Cerebellar nuclear complex (tissue), 1 donor: ENCODE data around the gene LRRN2.
"Not testable (repeated sequence)": the region's sequence is repeated elsewhere in the genome, so short reads cannot be mapped to it uniquely, and the experiment has no call there.

Source experiments
- DNase-seq, 2 experiments: peaks; one replicate each; lab custom pipeline; 2025; lab: John Stamatoyannopoulos, UW

LRRN2 gene

GRCh38 chr1:204692325-204692840, 6.8 kb upstream of the LRRN2 start:
- no peak for DNase-seq

GRCh38 chr1:204691328-204691730, 5.8 kb upstream of the LRRN2 start:
- DNase-seq: not testable (repeated sequence)

DNA sequence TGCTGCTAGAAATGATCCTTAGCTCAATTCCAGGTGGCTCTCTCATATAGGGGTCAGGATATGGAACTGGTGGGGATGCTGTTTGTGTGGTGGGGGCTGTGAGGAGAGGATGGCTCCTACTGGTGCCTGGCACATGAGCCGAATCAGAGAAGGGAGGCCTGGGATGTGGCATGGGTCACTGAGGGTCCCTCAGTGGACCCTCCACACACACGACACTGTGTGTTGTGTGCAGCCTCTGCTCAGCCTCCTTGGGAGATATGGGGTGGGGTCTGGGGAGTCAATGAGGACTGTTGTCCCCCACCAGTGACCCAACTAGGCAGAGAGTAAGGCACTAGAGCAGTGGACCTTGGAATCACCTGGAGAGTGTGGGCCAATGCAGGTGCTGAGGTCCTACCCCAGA, 3.2 kb upstream of the LRRN2 start:
- no peak for DNase-seq

DNA sequence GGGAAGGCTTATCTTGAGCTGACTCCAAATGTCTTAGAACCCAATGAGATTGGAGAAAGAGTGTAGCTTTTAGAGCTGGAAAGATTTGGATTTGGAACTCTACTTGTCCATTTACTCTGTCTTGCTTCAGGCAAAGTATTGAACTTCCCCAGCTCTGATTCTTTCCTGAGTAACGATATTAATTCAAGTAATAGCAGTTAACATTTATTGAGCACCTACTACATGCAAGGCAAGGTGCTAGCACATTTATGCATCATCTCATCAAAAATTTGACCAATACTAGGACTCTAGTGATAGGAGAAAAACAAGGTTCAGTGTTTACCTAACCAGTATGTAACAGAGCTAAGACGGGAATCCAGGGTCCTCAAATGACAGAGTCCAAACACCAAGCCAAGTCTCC, 2.5 kb upstream of the LRRN2 start:
- DNase-seq: no peak

- DNase-seq: no peak
Observed at GRCh38 chr1:204684571-204685235, 835 bp downstream of the LRRN2 start.

DNA sequence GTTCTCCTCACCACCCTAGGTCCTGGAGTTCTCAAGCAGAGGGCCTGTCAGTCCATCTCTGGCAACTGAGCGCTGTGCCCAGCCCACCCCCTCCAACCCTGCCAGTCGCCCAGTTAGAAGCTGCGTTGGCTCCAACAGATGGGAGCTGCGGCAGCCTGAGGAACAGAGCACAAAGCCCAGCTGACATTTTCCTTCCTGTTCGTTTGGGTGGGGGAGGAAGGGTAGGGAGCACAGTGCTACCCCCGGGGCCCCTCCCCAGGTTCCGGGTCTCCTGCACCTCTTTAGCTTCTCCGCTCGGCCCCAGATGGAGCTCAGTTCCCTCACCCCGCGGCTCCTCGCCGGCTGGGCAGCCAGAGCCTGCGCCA, 1.4 kb downstream of the LRRN2 start:
- DNase-seq: no peak

GRCh38 chr1:204683284-204684205, 2.0 kb downstream of the LRRN2 start:
- DNase-seq: no peak

- no peak for DNase-seq
Observed at GRCh38 chr1:204680461-204680860, 5.1 kb downstream of the LRRN2 start.

DNA sequence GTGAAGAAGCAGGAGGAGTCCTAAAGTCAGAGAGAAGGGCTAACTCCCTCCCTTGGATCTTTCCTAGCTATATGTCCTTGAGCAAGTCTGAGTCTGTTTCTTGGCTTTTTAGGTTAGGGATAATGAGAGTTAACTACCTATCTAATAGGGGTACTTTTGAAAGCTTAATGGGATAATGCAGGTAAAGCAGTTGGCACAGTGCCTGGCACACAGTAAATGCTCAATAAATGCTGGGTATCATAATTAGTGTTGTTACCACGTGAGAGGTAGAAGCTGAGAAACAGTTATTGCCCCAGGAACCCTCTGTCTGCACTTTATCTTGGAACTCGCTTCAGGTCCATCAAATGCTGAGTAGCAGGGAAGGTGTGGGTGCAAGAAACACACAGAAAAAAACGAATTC, 5.5 kb downstream of the LRRN2 start:
- no peak for DNase-seq

GRCh38 chr1:204678721-204679475, 6.6 kb downstream of the LRRN2 start:
- DNase-seq: no peak

DNA sequence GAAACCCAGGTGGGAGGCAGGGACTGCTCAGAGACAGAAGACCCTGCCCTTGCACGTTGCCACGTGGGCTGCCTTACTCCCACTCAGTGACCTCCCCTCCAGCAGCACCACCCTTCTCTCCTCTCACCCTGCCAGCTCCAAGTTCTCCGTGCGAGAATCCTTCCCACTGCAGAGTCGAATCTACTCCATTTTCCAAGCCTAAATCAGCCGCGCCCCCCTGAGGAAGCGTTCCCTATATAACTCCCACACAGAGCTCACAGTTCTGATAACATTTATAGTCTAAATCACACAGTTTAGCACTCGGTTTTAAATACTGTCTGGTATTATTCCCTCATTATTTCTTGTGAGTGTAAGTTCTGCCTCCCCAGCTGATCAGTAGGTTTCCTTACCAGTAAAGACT, 7.7 kb downstream of the LRRN2 start:
- no peak for DNase-seq

DNA sequence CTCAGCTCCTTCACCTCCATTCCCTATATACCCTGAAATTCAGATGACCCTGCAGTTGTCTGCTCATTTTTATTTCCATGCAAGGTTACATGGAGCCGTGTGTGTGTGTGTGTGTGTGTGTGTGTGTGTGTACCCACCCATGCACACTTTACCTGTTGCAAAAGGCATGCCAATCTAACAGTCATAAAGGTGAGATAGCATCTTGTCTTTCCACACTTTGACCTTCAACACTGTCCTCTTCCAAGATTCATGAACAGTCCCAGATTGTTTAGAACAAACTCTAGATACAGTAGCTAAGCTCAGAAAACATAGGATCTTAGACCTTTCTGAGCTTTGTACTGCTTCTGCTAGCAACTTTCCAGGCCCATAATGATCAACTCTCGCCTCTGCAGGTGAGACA, 9.5 kb downstream of the LRRN2 start:
- DNase-seq: no peak

GRCh38 chr1:204673909-204674649, 11.5 kb downstream of the LRRN2 start:
- DNase-seq: peak in 1 of 2 experiments; percentile 25

DNA sequence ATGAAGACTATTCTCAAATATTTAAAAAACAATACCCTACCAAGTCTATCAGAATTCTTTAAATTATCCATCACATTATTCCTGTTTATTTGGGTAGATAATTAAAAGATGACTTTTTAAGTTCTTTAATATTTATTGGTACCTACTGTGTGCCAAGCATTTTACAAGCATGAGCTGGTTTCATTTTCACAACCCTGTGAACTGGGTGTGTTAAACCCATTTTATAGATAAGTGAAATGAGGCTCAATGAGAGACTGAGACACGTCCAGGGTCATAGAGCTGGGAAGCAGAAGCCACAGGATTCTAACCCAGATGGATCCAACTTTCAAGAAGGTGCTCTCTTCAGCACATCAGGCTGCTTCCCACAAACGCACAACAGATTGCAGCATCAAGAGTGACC, 12.3 kb downstream of the LRRN2 start:
- no peak for DNase-seq

DNA sequence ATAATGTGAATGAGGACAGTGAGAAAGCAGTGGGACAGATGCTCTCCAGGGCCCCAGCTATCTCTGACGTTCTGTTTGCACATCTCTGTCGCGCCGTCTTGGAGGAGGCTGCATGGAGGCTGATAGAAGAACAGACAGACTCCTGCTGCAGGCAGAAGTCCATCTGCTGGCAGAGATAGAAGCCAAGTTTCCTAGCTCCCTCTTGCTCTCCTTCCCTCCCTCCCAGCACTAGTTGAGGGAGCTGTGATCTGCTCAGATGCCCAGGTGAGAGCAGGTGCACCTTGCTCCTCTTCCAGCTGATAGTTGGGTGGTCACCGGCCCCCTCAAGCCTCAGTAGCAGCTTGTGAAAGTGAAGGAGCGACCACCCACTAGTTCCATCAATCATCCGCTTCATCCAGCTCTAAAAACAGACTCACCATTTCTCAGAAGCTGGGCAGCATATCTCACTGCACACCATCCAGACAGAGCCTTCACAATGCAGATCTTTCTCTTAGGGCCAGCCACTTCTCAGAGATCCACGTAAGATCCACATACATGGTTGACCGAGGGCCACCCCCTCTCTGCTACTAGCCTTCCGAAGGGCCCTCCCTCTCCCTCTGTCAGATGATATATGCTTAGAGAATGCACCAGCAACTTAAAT, 12.9 kb downstream of the LRRN2 start:
- DNase-seq: no peak

- DNase-seq: no peak
Observed at GRCh38 chr1:204672069-204672468, 13.5 kb downstream of the LRRN2 start.

- no peak for DNase-seq
Observed at GRCh38 chr1:204670152-204670927, 15.2 kb downstream of the LRRN2 start.

GRCh38 chr1:204669579-204669978, 16.0 kb downstream of the LRRN2 start:
- no peak for DNase-seq

DNA sequence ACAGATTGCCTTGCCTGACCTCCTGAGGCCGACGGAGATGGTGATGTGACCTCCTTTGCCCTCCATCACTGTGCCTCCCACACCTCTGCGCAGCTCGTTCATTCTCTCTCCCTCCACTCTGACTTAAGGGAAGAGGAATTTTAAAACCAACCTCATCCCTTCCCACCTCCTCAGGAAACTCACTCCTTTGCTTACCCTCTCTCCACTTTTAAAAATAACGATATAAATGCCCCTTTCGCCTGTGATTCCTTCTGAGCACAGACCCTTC, 21.2 kb downstream of the LRRN2 start:
- no peak for DNase-seq

- DNase-seq: no peak
Observed at GRCh38 chr1:204663644-204664383, 21.7 kb downstream of the LRRN2 start.
